Gastroesophageal sphincter (tissue), 3 donors: ENCODE results near the gene C2CD4D.

ENCODE experiments used
- EP300 ChIP-seq: sonication (generic); formaldehyde crosslinking; IDR thresholded peaks from one replicate; pipeline ENCODE4 v1.6.1; 2017; ENCODE audit warnings: antibody characterized with exemption, mild to moderate bottlenecking
- POLR2A ChIP-seq, 2 donors: fragments of 450-650 bp; IDR thresholded peaks; one replicate each; pipeline ENCODE4 v1.6.1; 2017; ENCODE audit warnings: antibody characterized with exemption in 2 of 2, mild to moderate bottlenecking in 2 of 2, moderate library complexity in 1 of 2
- POLR2AphosphoS5 ChIP-seq: sonication (generic); formaldehyde crosslinking; IDR thresholded peaks from one replicate; pipeline ENCODE4 v1.6.1; 2017; ENCODE audit warnings: antibody characterized with exemption
- TF ChIP-seq, protein P1 (sequence below), 4 experiments: fragments of 200-600 bp in 2 of 4; fragments of 450-650 bp in 2 of 4; sonication (generic) in 1 of 4; IDR thresholded peaks; one replicate each; pipeline ENCODE4 v1.5.1; 2017 to 2019; ENCODE audit warnings: antibody characterized with exemption in 4 of 4, mild to moderate bottlenecking in 2 of 4, moderate library complexity in 2 of 4

GRCh38 chr1:151809985-151810556 is 29.5 kb downstream of the C2CD4D start:
- TF ChIP-seq, protein P1, sequence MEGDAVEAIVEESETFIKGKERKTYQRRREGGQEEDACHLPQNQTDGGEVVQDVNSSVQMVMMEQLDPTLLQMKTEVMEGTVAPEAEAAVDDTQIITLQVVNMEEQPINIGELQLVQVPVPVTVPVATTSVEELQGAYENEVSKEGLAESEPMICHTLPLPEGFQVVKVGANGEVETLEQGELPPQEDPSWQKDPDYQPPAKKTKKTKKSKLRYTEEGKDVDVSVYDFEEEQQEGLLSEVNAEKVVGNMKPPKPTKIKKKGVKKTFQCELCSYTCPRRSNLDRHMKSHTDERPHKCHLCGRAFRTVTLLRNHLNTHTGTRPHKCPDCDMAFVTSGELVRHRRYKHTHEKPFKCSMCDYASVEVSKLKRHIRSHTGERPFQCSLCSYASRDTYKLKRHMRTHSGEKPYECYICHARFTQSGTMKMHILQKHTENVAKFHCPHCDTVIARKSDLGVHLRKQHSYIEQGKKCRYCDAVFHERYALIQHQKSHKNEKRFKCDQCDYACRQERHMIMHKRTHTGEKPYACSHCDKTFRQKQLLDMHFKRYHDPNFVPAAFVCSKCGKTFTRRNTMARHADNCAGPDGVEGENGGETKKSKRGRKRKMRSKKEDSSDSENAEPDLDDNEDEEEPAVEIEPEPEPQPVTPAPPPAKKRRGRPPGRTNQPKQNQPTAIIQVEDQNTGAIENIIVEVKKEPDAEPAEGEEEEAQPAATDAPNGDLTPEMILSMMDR (IDR thresholded peaks at IDR 0.05) = no peak
- TF ChIP-seq EP300 (no peak), POLR2AphosphoS5 (no peak), POLR2A (IDR thresholded peaks at IDR 0.05) (no peak)
